Measurements from ENCODE around the gene HNRNPA2B1. TPM values are rescaled to one million over a fixed set of nuclear protein-coding genes. Genes with fewer than 3 reads are reported as not detected.

The HNRNPA2B1 gene
- polyA plus RNA-seq, 2 of the 4 experiments (the other 2 are of a cell fraction) = 1,070 to 2,251 TPM

GRCh38 chr7:26201247-26202018 lies 887 bp upstream of the HNRNPA2B1 start, which contains the start of gene CBX3 (continued):
- TF ChIP-seq PBX3 (IDR thresholded peaks at IDR 0.05) (no peak), REST (IDR thresholded peaks at IDR 0.05) (no peak)

GRCh38 chr7:26200038-26200443 lies 505 bp downstream of the HNRNPA2B1 start:
- ChIA-PET CTCF (interaction anchor here (0.9 to 4.9 kb wide), 3 partner anchors 9 to 121 kb away, joined by 6 to 42 read pairs (median 13); no protein-coding TSS in a partner anchor), POLR2A (interaction anchor here (0.6 to 3.1 kb wide), 26 partner anchors 8 to 950 kb away, joined by 3 to 42 read pairs (median 5); partner anchors contain the start of genes NFE2L3 and SNX10)
- Histone ChIP-seq H3K4me1 (peaks cover 37% of the 10 kb centered on the region), H3K27ac (peak overlapping the region; percentile 99), H3K9me3 (no peaks in the 10 kb centered on the region), H3K4me2 (no peak overlapping the region), H3K4me3 (peak overlapping the region; percentile 89)
- DNase-seq (ENCODE audit: low read depth in 1 of 2, low spot score in 1 of 2) = peak in 1 of 2 experiments; percentile 69
- no peak for FAIRE-seq
- peak; percentile 48 to 63; a peak in 5 of 6 replicates for ATAC-seq
- peak; percentile 95 for TF ChIP-seq TFCP2L1 (CRISPR knock-in tag; IDR thresholded peaks at IDR 0.05)
- no peak for TF ChIP-seq HOXB5 (CRISPR knock-in tag; IDR thresholded peaks at IDR 0.05)
- TF ChIP-seq SMC3 (IDR thresholded peaks at IDR 0.05) = no peak
- peak; percentile 15; the same call in 1 of the 2 replicates for TF ChIP-seq KDM5A (IDR thresholded peaks at IDR 0.05)
- no peak for TF ChIP-seq HOXB13 (CRISPR knock-in tag; IDR thresholded peaks at IDR 0.05; ENCODE audit: low read depth)
- no peak for TF ChIP-seq POLR2AphosphoS2 (conservative IDR thresholded peaks at IDR 0.05; ENCODE audit: low read length)
- no peak for TF ChIP-seq KDM1A (IDR thresholded peaks at IDR 0.05; ENCODE audit: low read depth)
- no peak for TF ChIP-seq REST (IDR thresholded peaks at IDR 0.05)
- TF ChIP-seq EHMT2 (IDR thresholded peaks at IDR 0.05; ENCODE audit: low read depth) = no peak
- no peak for TF ChIP-seq ELK1 (IDR thresholded peaks at IDR 0.05; ENCODE audit: low read depth, low read length)
- 0 out of 2 replicates have a peak, but pooled peaks have one; percentile 37 for TF ChIP-seq HMGXB4 (CRISPR knock-in tag; IDR thresholded peaks at IDR 0.05; ENCODE audit: borderline replicate concordance)
- TF ChIP-seq ZNF302 (CRISPR knock-in tag; IDR thresholded peaks at IDR 0.05) = no peak
- TF ChIP-seq, protein P1, sequence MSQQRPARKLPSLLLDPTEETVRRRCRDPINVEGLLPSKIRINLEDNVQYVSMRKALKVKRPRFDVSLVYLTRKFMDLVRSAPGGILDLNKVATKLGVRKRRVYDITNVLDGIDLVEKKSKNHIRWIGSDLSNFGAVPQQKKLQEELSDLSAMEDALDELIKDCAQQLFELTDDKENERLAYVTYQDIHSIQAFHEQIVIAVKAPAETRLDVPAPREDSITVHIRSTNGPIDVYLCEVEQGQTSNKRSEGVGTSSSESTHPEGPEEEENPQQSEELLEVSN (IDR thresholded peaks at IDR 0.05; ENCODE audit: borderline replicate concordance, low read depth) = no peak
- TF ChIP-seq HOXA7 (CRISPR knock-in tag; IDR thresholded peaks at IDR 0.05) = peak; percentile 43; the same call in 1 of the 2 replicates
- TF ChIP-seq EP300 (IDR thresholded peaks at IDR 0.05) = no peak
- no peak for TF ChIP-seq FOSL2 (IDR thresholded peaks at IDR 0.05)
- TF ChIP-seq FOSL2 (CRISPR knock-in tag; IDR thresholded peaks at IDR 0.05) = peak; percentile 20; the same call in 1 of the 2 replicates
- TF ChIP-seq RFX5 (IDR thresholded peaks at IDR 0.05) = no peak
- TF ChIP-seq PHF8 (IDR thresholded peaks at IDR 0.05; ENCODE audit: borderline replicate concordance, low read depth) = no peak
- TF ChIP-seq MYC (IDR thresholded peaks at IDR 0.05; ENCODE audit: borderline replicate concordance, low read length) = peak; percentile 51; the same call in 1 of the 2 replicates
- TF ChIP-seq SREBF2 (IDR thresholded peaks at IDR 0.05) = no peak
- WGBS (ENCODE audit: missing lambda C conversion rate) = under 1% methylated on average over 28 of the region's 29 CpGs

All from A549 (cell line).